Inferior parietal cortex (tissue), 1 donor: Measurements from ENCODE around the gene SESN3.
"Not testable (repeated sequence)": the region's sequence is repeated elsewhere in the genome, so short reads cannot be mapped to it uniquely, and the experiment has no call there.

ENCODE experiments used
- DNase-seq: peaks from one replicate; pipeline ENCODE4 v3.0.0-alpha.2; 2016; ENCODE audit errors: extremely low spot score

SESN3 gene

DNA sequence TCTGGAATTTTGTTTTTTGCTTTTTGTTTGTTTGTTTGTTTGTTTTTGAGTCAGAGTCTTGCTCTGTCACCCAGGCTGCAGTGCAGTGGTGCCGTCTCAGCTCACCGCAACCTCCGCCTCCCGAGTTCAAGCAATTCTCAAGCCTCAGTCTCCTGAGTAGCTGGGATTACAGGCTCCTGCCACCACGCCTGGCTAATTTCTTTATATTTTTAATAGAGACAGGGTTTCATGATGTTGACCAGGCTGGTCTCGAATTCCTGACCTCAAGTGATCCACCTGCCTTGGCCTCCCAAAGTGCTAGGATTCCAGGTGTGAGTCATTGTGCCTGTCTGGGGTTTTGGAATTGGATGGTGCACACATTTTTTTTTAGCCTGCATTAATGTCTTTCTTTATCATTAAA lies 20.9 kb upstream of the SESN3 start:
- DNase-seq: not testable (repeated sequence)

DNA sequence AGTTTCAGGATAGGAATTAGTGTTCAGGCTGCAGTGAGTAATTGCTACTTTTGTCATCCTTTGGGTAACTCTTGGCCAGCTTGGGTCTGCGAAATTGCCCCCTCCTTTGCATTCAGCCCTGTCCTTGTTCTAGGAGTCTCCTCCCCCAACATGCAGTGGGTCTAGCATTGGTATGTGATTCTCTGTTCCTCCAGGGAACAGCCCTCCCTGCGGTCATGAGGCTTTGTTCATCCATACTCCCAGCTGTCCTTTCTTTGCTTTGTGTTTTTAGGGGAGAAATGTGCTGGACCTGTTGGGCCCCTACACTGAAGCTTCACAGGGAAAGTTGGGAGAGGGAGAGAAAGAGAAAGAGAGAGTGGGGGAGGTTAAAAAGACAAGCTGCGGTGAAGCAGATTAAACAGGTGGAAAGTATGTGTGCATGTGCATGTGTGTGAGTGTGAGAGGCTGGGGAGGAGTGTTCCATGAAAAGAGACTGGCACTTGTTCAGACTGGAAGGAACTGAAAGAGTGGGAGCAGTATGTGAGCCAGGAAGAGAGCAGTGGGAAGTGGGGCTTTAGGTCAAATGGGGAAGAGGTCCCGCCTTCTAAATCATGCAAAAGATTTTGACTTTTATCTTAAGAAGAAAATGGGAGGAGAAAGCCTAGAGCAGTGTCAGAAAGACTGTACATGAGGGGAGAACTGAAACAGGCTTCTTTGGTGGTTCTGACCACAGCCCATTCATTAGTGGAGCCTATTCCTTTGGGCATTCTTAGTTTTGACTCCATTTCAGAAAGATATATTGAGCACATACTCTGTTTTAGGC lies 17.9 kb upstream of the SESN3 start:
- DNase-seq: no peak

DNA sequence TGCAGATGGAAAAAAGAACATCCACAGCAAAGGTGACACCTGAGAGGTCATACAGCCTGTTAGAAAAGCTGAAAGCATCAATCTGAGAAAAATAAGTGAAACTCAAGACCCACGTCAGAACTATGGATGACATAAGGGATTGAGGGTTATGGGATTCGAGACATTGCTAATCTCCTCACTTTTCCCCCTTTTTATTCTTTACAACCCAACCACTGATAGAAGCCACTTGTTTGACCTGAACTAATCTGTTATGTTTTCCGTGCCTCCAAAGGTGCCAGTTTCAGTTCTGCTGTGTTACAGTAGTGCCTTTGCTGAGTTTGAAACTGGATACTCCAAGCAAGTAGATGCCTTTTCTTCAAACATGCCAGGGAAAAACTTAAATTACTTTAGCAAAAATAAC lies 16.9 kb upstream of the SESN3 start:
- DNase-seq: no peak

DNA sequence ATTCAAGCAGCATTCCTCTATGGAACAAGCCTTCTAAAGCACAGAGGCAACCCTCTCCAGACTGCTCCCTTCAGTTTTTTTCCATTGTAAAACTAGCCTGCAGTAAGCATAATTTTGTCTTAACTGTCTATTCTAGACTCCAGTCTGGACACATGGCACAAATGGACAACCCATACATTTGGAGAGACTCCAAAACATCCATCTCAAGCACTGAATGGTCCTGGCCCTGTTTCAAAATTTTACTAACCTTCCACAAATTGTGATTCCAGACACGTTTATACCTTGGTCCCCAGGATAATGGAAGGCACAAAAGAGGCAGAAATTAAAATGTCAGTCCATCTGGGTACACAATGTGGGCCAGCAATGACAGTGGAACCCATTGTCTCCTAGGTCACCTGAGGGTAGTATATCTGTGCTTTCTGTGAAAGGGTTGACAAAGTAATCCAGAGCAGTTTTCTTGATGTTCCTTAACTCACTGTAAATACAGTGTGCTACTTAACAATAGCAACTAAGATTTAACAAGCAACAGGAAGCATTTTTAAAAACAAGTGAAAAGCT lies 16.2 kb upstream of the SESN3 start:
- DNase-seq: no peak

DNA sequence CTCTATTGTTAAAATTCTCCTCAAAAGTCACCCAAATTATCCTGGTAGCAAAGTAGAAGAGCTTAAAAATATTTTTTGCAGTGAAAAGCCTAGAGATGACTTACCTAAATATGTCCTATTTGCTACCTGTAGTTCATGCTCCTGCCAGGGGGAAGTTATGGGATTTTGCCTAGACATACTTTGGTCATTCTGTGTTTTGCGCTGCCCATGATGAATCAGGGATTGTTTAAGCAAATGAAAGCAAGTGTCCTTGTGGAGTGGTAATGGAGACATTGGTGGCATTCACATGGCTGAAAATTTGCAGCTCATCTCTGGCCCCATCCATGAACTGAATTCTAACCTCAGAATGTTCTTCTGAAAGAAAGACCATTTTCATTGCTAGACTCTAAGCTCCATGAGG lies 14.6 kb upstream of the SESN3 start:
- DNase-seq: no peak

DNA sequence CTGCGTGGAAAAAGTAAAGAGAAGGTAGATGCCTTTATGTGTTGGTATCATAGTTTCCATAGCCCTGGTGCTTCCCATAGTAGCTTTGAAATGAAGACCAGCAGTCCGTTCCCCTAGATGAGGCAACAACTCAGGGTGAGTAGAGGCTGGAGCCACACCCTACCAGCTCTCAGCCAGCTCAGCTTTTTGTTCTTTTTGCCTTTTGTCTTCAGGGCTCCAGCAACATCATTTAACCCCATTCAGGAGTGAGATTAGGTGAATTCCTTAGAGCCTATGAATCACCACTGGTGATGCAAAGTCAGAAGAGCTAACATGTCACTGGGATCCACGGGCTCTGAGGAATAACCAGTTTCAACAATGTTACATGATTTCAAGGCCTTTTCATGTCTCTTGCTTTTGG lies 14.0 kb upstream of the SESN3 start:
- no peak for DNase-seq

DNA sequence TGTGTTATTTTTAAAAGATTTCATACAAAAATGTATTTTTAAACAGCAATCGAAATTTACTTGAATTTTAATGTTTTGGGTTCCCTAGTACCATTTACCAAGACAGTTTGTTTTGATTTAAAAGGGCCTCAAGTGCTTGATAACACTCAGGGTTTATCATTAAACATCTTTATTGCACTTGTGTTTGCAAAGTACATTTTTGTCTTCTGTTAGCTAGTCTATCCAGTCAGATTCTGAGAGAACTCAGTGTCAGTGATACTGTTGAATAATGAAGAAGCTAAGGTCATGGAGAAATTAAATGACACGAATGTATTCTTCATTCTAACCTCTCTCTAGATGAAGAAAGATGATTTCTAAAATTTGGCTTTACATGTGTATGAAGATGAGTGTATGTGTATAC lies 12.7 kb upstream of the SESN3 start:
- DNase-seq: no peak

DNA sequence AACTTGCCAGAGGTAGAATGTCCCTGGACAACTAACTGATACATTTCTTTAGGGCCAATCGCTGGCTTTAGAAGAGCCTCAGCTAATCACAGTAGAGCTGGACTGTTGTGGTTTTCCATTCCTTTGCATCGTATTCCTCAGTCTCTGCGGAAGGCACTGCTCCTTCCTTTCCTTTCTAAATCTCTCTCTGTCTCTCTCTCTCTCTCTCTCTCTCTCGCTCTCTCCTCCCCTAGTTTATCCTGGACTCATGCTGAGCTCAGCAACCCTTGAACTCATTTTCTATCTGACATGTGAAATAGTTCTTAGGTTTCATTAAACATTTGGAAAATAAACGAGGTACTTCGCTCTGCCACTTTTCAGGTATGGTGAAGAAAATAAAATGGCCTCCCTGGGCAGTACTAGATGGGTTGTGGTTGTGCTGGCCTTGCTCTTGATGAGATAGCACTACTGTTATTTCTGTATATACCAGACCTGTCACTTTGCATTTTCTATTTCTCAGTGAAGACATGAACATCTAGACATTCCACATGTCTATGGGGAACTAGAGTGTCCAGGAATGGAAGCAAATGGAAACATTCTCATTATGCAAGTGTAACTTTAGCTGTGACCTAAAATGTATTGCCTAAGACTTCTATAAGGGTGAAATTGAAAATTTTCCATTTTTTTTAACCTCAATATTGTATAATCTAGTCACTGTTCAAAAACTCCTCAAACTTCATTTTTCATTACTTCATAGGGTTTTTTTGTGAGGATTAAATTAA lies 12.0 kb upstream of the SESN3 start:
- no peak for DNase-seq

DNA sequence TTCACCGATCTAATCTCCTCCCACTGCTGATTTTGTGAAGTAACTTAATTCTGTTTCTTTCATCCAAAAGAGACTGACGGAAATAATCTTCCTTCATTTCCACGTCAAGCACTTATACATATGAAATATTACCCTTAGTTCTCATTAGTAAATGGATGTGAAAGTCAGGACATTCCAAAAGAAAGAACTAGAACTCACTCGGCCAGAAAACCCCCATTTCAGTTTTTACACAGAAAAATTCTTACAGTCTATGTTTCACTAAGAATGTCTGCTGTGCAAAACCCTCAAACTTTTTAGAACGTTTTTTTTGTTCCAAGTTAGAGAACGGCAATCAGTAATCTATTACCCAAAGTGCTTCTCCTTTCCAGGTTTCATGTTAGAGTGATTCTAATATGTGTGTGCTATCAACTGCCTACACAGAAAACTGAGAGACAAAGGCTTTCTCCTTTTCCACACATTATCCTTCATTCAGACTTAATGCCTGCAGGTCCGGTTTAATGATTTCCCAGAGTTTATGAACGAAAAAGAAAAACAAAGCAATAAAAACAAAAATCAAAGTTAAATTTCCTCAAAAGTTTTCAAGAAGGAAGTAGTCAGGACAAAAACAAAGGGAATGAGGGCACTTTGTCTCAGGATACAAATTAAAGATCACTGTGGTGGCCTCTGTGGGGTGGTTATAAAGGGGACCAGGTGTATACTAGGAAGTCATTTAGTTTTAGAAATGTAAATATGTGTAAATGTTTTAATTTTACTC lies 11.3 kb upstream of the SESN3 start:
- no peak for DNase-seq

DNA sequence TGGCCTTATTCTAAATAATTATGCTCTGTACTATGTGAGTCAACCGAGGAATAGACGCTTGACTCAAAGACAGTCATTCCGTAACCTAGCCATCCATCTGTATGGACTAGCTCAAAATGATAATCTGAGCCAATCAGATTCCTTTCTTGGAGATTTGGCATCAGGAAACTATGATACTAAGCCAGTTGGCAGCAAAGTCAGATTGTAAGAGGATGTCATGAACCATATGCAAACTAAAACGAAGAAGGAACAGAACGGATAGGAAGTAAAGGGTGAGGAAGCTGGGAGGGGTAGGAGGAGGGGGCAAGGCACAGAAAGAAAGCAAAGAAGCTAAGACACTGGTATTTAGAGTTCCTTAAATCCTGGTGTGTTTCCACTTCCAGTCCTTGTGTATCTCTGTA lies 10.7 kb upstream of the SESN3 start:
- DNase-seq: no peak

DNA sequence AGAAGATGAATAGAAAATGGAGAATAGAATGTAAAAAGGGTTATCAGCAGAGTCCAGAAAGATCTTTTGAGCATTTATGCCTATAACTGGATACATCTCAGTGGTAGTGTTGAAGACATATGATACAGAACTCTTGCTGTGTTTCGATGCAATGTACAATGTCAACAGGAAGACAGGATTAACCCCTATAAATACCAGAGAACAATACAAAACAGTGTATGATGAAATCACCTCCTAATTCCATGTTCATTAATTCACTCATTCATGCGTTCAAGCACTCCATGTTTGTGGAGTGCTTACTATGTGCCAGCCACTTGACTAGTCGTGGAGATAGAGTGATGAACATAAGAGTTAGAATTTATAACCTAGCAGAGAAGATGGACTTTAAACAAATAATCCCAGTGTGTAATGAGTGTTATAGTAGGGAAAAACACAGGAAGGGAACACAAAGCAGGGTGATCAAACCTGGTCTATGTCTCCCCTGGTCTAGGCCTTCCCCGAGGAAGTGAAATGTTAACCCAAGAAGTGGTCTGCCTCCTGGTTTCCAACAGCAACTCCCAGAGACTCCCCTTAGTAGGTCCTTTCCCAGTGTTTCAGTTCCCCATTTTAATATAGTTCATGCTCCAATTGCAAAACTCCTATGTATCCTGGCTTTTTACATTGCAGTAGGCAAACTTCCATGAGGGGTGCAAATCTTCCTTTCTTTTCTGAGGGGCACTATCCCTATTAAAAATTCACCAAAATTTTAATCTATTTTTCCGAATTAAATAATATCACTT lies 9.1 kb upstream of the SESN3 start:
- DNase-seq: no peak

DNA sequence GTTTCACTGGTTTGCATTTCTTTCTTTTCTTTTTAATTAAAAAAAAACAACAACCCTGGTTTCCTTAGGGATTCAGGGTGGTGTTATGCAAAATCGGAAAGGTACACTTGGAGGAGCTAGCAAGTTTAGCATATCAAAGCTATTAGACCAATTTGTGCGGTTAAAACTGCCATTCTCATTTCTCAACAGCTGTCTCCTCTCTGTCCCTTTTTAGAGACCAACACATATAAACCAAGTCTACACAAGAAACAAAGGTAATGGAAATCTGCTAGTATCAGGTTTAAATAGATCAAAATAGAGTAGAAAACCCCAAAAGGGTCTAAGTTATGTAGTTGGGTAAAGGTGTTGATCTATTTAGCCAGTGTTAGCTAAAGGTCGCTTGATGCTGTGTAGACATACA lies 1.7 kb upstream of the SESN3 start:
- peak; percentile 47 for DNase-seq

DNA sequence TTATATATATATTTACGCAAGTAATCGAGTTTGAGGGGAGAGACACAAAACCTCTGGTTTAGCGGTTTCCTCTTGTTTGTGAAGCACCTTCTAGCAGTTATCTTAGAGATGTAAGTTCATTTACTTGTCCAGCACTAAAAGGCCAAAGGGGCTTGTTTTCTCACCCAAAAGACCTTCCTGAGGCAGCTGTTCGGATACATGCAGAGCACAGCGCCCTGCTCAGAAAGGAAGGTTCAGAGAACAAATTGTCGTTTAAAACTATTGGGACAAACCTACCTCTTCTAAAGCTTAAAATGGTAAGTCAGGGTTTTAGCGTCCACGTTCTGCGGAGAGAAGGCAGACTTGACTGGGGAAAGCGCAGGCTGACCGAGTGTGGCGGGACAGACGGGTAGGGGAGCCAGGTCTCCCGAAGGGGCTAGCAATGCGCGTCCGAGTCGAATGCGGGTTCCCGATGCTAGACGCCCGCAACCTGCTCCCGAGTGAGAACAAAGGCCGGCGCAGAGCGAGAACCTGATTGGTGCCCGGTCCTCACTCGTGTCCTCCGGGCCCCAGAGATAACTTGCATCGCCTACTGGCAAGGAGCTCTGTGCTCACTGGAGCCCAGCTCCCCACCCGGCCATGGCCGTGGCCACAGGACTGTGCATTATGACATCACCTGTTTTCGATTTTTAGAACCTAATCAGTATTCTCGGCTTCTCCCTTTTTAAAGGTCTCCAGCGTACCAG lies 1.0 kb upstream of the SESN3 start:
- DNase-seq: peak; percentile 59

DNA sequence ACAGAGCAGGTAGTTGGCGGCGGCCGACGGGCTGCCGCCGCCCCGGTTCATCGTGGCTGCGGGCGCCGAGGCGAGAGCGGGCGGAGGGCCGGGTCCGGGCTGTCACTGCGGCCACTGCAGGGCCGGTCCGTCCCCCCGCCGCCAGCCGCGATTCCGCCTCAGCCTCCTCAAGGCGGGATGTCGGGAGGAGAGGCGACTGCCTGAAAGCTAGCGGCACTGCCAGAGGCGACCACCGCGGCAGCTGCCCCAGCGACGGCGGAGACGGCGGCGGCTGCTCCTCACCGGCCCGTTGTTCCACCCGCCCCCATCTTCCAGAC lies 234 bp downstream of the SESN3 start:
- no peak for DNase-seq

DNA sequence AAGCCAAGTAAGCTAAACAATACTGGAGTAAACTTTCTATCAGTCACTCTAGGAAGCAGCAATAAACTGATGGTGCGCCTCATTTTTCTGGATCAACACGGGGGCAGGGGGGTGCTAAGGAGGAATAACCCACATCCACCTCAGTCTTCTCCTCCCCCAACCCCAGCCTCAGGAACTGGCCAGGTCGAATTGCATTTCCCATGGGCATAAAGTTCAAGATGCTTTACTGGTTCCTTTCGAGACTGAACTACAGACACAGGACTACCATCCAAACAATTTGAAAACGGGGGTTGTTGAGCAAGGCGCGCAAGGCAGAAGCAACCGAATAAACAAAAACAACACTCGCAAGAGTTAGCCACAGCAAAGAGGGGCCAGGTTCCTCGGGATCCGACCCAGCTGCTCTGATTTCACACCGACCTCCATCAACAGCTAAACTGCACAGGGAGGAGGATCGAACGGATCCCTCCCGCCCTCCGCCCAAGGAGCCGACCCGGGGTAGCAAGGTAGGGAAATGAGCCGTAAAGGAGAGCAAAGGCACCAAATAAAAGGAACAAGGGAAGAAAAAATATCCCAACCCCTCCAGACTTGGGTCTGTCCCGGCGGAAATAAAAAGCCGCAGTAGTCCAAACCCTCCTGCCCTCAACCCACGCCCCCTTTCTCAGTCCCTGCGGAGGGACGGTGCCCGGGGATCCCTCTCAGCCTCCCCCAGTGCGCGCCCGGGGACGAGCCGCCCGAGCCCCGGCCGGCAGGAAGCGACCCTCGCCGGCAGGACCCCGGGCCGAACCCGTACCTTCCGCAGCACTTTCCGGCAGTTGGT lies 801 bp downstream of the SESN3 start:
- DNase-seq: peak; percentile 25

DNA sequence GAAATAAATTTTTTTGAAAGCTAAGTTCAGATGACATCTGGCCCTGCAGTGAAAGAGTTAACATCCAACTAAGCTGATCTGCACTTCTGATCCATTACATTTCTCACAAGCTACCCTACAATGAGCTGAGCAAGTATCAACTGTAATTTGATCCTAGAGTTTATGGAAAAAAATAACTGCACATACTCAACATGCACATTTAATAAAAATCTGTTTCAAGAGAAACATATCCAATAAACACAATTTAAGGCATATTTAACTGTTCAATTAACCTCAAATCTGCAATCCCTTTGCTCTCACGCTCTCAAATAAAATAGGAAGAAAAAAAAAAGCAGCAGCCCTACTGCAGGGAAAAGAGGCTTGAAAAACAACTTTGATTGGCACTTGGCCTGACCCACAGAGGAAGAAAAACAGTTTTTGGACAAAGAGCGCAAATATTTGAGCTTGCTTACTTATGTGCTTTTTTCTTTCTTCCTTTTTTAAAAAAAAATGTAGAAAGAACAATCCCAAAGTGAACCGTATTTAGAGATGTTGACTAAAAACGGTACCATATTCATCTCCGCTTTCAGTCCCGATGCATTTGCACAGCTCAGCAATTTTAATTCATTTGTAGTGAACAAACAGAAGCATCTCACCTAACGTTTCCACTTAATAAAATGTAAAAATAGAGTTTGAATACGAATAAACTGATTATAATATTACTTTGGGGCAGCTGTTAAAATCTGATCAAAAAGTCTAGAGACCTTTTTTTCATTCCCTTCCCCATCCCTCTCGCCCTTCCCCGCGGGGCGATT lies 1.6 kb downstream of the SESN3 start:
- DNase-seq: peak; percentile 66

DNA sequence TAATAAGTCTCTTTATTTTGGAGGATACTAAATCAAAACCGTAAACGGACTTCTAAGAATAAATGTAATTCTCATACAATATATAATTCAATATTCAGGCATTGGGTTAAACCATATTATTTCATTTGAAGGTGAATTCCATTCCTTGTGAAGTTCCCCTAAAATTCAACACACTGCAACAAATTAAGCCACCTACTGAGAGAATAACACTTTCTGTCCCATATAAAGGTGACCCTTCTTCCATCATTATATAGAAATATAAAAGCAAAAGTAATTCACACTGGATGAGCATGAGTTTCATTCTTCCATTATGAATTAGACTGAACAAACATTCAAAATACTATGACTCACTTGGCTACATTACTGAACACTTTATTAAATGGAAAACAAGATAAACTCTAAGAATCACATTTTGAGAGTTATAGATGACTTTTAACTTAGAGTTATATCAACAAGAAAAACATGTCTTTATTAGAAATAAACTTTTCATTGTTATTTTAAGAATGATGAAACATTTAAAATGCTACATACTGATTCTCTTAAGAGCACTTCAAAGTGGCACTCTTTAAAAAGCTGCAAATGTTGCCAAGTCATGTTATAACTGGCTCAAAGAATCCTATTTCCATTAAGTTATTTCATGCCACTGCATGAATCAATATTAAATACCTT lies 2.8 kb downstream of the SESN3 start:
- DNase-seq: no peak

DNA sequence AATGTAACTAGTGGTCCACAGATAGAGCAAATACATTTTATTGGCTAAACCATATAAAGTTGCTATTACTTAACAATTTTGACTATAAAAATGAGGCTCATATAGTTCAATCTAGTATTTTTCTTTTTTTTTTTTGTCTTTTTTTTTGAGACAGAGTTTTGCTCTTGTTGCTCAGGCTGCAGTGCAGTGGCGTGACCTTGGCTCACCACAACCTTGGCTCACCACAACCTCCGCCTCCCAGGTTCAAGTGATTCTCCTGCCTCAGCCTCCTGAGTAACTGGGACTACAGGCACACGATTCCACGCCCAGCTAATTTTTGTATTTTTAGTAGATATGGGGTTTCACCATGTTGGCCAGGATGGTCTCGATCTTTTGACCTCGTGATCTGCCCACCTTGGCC lies 3.9 kb downstream of the SESN3 start:
- not testable (repeated sequence) for DNase-seq

DNA sequence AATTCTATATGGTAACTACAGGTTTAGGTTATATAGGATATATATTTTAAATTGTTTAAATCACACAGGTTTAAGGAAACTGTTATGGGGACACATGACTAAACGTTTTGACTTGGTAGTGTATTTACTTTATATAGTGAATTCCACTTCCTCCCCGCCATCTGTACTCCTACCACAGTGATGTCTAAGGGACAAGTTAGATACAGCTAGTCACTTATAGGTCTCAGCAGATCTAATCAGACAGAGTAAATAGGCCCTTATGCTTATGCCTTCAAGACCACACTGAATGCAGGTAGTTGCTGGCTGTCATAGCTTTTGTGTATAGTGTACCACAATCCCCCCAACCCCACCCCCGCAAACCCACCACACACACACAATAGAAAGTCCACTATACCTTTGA lies 8.2 kb downstream of the SESN3 start:
- no peak for DNase-seq
